ENCODE data around the gene SRRT.

DNA sequence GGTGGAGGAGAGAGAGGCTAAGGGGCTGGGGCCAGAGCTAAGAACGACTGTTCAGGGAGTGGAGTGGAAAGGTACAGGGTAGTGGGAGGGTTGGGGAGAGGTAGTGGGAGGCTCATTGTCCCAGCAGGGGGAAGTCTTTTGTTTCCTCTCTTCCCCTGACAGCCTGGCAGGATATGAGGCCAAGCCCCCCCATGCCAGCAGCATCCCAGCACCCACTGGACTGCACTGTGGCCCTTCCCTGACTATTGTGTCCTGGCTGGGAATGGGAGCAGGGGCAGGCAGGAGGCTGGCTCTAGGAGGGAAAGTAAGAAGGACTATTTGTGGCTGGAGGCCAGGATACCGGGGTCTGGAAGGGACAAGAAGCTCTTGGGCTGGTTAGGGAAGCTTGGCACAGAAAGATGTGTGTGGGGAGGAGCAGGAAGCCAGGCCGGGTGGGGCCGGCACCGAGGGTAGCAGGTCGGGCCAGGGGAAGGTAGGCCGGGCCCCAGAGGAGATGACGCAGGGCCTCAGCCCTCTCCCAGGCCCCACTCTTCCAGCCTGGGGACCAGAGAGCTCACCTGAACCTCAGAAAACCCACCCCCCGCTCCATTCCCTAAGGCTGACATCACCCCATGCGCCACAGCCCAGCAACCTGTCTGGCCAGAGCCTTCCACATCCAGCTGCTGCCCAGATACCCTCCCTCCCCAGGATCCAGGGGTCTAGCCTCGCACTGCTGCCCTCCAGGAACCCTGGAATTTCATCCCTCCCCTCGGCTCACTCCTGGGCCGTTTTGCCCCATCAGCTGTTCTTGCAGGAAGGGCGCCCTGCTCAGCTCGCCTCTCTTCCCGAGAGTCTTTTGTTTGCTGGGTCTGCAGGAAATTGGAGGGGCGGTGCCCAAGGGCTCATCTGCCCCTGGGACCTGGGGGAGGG is 38.7 kb upstream of the SRRT start:
- no peak for TF ChIP-seq CTCF (IDR thresholded peaks at IDR 0.05)
- no peak for TF ChIP-seq POLR2AphosphoS5 (IDR thresholded peaks at IDR 0.05)

All from prostate gland (tissue), 2 donors.